HUES6 (cell line): ENCODE data around the gene MLLT1.

Source experiments
- H3K27ac ChIP-seq: 2 replicates; pipeline ENCODE4 v1.7.0; 2013; ENCODE audit warnings: low read depth, mild to moderate bottlenecking, low read length, inconsistent platforms
- H3K27me3 ChIP-seq: 2 replicates; pipeline ENCODE4 v1.6.1; 2013; ENCODE audit warnings: low read length; ENCODE audit not compliant: control insufficient read depth, insufficient read depth
- H3K36me3 ChIP-seq: 2 replicates; pipeline ENCODE4 v1.6.1; 2013; ENCODE audit warnings: low read length; ENCODE audit not compliant: control insufficient read depth, insufficient read depth
- H3K4me1 ChIP-seq: 2 replicates; pipeline ENCODE4 v1.6.1; 2013; ENCODE audit warnings: low read length; ENCODE audit not compliant: control insufficient read depth, insufficient read depth
- H3K4me3 ChIP-seq: 2 replicates; pipeline ENCODE4 v1.5.1; 2013; ENCODE audit warnings: low read depth, low read length
- H3K9ac ChIP-seq: one replicate; pipeline ENCODE4 v1.6.1; 2013; ENCODE audit warnings: mild to moderate bottlenecking, low read length
- H3K9me3 ChIP-seq: 2 replicates; pipeline ENCODE4 v1.6.1; 2013; ENCODE audit warnings: low read depth, low read length; ENCODE audit not compliant: control insufficient read depth, insufficient read depth

Gene MLLT1

GRCh38 chr19:6241680-6242377 lies 37.9 kb downstream of the MLLT1 start:
- H3K36me3 ChIP-seq: peaks cover 6% of the 10 kb centered on the region; the same call in 1 of the 2 replicates
- H3K27me3 ChIP-seq: no peaks in the 10 kb centered on the region
- peaks cover 8% of the 10 kb centered on the region; the same call in 1 of the 2 replicates for H3K4me1 ChIP-seq
- H3K9ac ChIP-seq: no peak overlapping the region
- H3K4me3 ChIP-seq: no peak overlapping the region
- H3K27ac ChIP-seq: no peak overlapping the region
- peaks cover 7% of the 10 kb centered on the region; the same call in 1 of the 2 replicates for H3K9me3 ChIP-seq

DNA sequence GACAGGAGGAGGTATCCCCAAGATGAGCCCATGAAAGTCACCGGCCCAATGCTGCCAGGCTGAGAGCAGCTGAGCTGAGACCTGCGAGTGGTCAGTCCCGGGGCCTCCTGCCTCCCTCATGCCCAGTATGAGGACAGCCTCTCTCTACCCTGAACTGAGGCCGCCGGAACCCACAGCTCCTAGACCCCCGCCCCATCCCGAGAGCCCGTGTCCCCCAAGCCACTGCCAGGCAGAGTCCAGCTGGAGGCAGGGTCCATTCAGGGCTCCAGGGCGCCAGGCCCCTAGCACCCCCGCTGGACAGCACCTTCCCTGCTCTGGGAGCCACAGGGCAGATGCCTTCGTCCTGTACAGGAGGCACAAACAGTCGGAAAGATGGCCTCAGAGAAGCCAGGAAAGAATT lies 38.7 kb downstream of the MLLT1 start:
- H3K27ac ChIP-seq: no peak overlapping the region
- H3K4me3 ChIP-seq: no peak overlapping the region
- no peak overlapping the region for H3K9ac ChIP-seq
- H3K36me3 ChIP-seq: 0 out of 2 replicates have a peak, but pooled peaks cover 2% of the 10 kb centered on the region
- no peaks in the 10 kb centered on the region for H3K27me3 ChIP-seq
- H3K9me3 ChIP-seq: peaks cover 1% of the 10 kb centered on the region; the same call in 1 of the 2 replicates
- H3K4me1 ChIP-seq: peaks cover 8% of the 10 kb centered on the region; the same call in 1 of the 2 replicates

- Histone ChIP-seq H3K9ac (no peak overlapping the region), H3K27me3 (no peaks in the 10 kb centered on the region), H3K4me3 (no peak overlapping the region), H3K36me3 (0 out of 2 replicates have a peak, but pooled peaks cover 4% of the 10 kb centered on the region), H3K9me3 (no peaks in the 10 kb centered on the region), H3K27ac (no peak overlapping the region), H3K4me1 (peaks cover 8% of the 10 kb centered on the region; the same call in 1 of the 2 replicates)
Measured at GRCh38 chr19:6239871-6240676, 39.7 kb downstream of the MLLT1 start.

GRCh38 chr19:6239401-6239844 lies 40.4 kb downstream of the MLLT1 start:
- no peak overlapping the region for H3K4me3 ChIP-seq
- H3K36me3 ChIP-seq: 0 out of 2 replicates have a peak, but pooled peaks cover 4% of the 10 kb centered on the region
- no peaks in the 10 kb centered on the region for H3K27me3 ChIP-seq
- no peaks in the 10 kb centered on the region for H3K9me3 ChIP-seq
- H3K27ac ChIP-seq: no peak overlapping the region
- no peak overlapping the region for H3K9ac ChIP-seq
- peaks cover 11% of the 10 kb centered on the region; the same call in 1 of the 2 replicates for H3K4me1 ChIP-seq

GRCh38 chr19:6238643-6239281 lies 41.0 kb downstream of the MLLT1 start:
- H3K4me3 ChIP-seq: no peak overlapping the region

GRCh38 chr19:6238256-6238642 lies 41.5 kb downstream of the MLLT1 start:
- H3K9ac ChIP-seq: no peak overlapping the region
- H3K27me3 ChIP-seq: no peaks in the 10 kb centered on the region
- H3K36me3 ChIP-seq: 0 out of 2 replicates have a peak, but pooled peaks cover 4% of the 10 kb centered on the region
- H3K9me3 ChIP-seq: no peaks in the 10 kb centered on the region
- H3K4me1 ChIP-seq: peaks cover 18% of the 10 kb centered on the region; the same call in 1 of the 2 replicates
- H3K27ac ChIP-seq: no peak overlapping the region
- H3K4me3 ChIP-seq: no peak overlapping the region

More at GRCh38 chr19:6238643-6239281, 41.0 kb downstream of the MLLT1 start:
- Histone ChIP-seq H3K36me3 (0 out of 2 replicates have a peak, but pooled peaks cover 4% of the 10 kb centered on the region), H3K4me1 (peaks cover 18% of the 10 kb centered on the region; the same call in 1 of the 2 replicates), H3K27ac (no peak overlapping the region), H3K9ac (no peak overlapping the region), H3K9me3 (no peaks in the 10 kb centered on the region), H3K27me3 (no peaks in the 10 kb centered on the region)

GRCh38 chr19:6236310-6237291 lies 43.2 kb downstream of the MLLT1 start:
- 0 out of 2 replicates have a peak, but pooled peaks cover 4% of the 10 kb centered on the region for H3K36me3 ChIP-seq
- no peaks in the 10 kb centered on the region for H3K9me3 ChIP-seq
- H3K27ac ChIP-seq: no peak overlapping the region
- no peaks in the 10 kb centered on the region for H3K27me3 ChIP-seq
- H3K4me3 ChIP-seq: no peak overlapping the region
- peak overlapping the region; percentile 34 for H3K9ac ChIP-seq
- H3K4me1 ChIP-seq: peaks cover 16% of the 10 kb centered on the region; the same call in 1 of the 2 replicates

GRCh38 chr19:6235031-6235951 lies 44.5 kb downstream of the MLLT1 start:
- peaks cover 10% of the 10 kb centered on the region; the same call in 1 of the 2 replicates for H3K36me3 ChIP-seq
- H3K9ac ChIP-seq: no peak overlapping the region
- H3K4me1 ChIP-seq: peaks cover 16% of the 10 kb centered on the region; the same call in 1 of the 2 replicates
- H3K27ac ChIP-seq: no peak overlapping the region
- no peaks in the 10 kb centered on the region for H3K27me3 ChIP-seq
- H3K9me3 ChIP-seq: no peaks in the 10 kb centered on the region
- no peak overlapping the region for H3K4me3 ChIP-seq

GRCh38 chr19:6234527-6234926 lies 45.2 kb downstream of the MLLT1 start:
- H3K36me3 ChIP-seq: peaks cover 15% of the 10 kb centered on the region
- peaks cover 16% of the 10 kb centered on the region; the same call in 1 of the 2 replicates for H3K4me1 ChIP-seq
- H3K9me3 ChIP-seq: no peaks in the 10 kb centered on the region
- H3K27me3 ChIP-seq: no peaks in the 10 kb centered on the region
- H3K4me3 ChIP-seq: no peak overlapping the region
- H3K27ac ChIP-seq: no peak overlapping the region
- H3K9ac ChIP-seq: no peak overlapping the region
